Activated T-helper 17 cell treated with anti-CD3 and anti-CD28 coated beads, Interleukin-2, amount 50 U/mL, for 72 hours (primary cell): Measurements from ENCODE around the gene ACSL4. TPM values are rescaled to one million over a fixed set of nuclear protein-coding genes. Genes with fewer than 3 reads are reported as not detected.
"Not testable (repeated sequence)": the region's sequence is repeated elsewhere in the genome, so short reads cannot be mapped to it uniquely, and the experiment has no call there.

Source experiments
- ATAC-seq: fragments of 150-1000 bp; cut with Tn5 transposase; replicated peaks from 2 replicates; pipeline ENCODE4 v1.10.0; 2021; ENCODE audit warnings: mild to moderate bottlenecking, moderate library complexity
- H3K27ac Mint-ChIP-seq: one replicate; pipeline ENCODE4 v1.8.0; 2022; ENCODE audit warnings: mixed read lengths
- H3K27me3 Mint-ChIP-seq: one replicate; pipeline ENCODE4 v1.8.0; 2022; ENCODE audit warnings: mixed read lengths
- H3K36me3 Mint-ChIP-seq: one replicate; pipeline ENCODE4 v1.8.0; 2022; ENCODE audit warnings: low read depth, mild to moderate bottlenecking, mixed read lengths
- H3K4me1 Mint-ChIP-seq: one replicate; pipeline ENCODE4 v1.8.0; 2022; ENCODE audit warnings: mixed read lengths
- H3K4me3 Mint-ChIP-seq: one replicate; pipeline ENCODE4 v1.8.0; 2022; ENCODE audit warnings: mild to moderate bottlenecking, mixed read lengths
- H3K9me3 Mint-ChIP-seq: one replicate; pipeline ENCODE4 v1.8.0; 2022; ENCODE audit warnings: mixed read lengths
- total RNA-seq, 2 donors: library from RNA; stranded (reverse); gene quantifications; one replicate each; pipeline ENCODE4 v1.2.3, GENCODE V29; 2022

Gene ACSL4
- total RNA-seq, 2 donors from 2014 or later, result 53.2 to 56.1 TPM

DNA sequence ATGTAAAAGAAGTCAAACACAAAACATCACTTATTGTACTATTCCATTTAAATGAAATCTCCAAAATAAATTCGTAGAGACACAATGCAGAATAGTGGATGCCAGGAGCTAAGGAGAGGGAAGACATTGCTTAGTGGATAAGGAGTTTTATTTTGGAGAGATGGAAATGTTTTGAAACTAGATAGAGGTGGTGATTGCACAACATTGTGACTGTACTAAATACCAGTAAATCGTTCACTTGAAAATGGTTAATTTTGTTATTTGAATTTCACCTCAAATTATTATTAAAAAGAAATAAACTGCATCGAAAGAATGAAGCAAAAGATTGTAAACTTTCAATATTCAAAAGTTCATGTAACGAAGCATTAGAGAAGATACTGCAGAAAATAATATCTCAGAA, 9.7 kb upstream of the ACSL4 start:
- ATAC-seq, result no peak
- H3K36me3 Mint-ChIP-seq, result no peaks in the 10 kb centered on the region
- H3K4me3 Mint-ChIP-seq, result no peak overlapping the region
- H3K9me3 Mint-ChIP-seq, result no peaks in the 10 kb centered on the region
- H3K27me3 Mint-ChIP-seq, result no peaks in the 10 kb centered on the region
- H3K4me1 Mint-ChIP-seq, result no peaks in the 10 kb centered on the region
- no peak overlapping the region for H3K27ac Mint-ChIP-seq

DNA sequence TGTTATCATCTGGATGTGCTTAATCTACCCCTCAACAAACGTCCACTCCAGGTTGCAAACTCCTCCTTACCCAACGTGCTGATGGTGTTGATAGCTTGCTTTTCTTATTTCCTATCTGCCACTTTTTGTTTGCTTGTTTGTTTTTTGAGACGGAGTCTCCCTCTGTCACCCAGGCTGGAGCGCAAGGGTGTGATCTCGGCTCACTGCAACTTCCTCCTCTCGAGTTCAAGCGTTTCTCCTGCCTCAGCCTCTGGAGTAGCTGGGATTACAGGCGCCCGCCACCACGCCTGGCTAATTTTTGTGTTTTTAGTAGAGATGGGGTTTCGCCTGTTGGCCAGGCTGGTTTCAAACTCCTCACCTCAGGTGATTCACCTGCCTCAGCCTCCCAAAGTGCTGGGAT, 7.8 kb upstream of the ACSL4 start:
- H3K27me3 Mint-ChIP-seq, H3K4me1 Mint-ChIP-seq, H3K4me3 Mint-ChIP-seq, ATAC-seq, H3K9me3 Mint-ChIP-seq, H3K27ac Mint-ChIP-seq, H3K36me3 Mint-ChIP-seq: not testable (repeated sequence)

DNA sequence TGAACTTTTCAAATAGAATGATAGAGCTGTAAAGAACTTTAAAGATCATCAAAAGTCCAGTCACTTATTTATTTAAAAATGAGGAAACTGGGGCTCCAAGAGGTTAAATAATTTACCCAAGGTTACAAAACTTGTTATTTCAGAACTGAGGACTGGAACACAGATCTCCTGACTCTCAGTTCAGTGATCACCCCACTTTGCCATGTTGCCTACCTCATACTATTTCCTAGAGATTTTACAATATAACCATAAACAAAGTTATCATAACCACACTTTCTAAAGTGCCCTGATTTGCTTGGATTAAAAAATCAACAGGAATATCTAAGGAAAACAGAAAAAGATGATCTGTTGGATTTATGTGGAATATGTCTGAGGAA, 7.4 kb upstream of the ACSL4 start:
- no peaks in the 10 kb centered on the region for H3K36me3 Mint-ChIP-seq
- H3K4me1 Mint-ChIP-seq, result no peaks in the 10 kb centered on the region
- no peak overlapping the region for H3K27ac Mint-ChIP-seq
- H3K9me3 Mint-ChIP-seq, result no peaks in the 10 kb centered on the region
- H3K4me3 Mint-ChIP-seq, result no peak overlapping the region
- no peak for ATAC-seq
- H3K27me3 Mint-ChIP-seq, result no peaks in the 10 kb centered on the region

DNA sequence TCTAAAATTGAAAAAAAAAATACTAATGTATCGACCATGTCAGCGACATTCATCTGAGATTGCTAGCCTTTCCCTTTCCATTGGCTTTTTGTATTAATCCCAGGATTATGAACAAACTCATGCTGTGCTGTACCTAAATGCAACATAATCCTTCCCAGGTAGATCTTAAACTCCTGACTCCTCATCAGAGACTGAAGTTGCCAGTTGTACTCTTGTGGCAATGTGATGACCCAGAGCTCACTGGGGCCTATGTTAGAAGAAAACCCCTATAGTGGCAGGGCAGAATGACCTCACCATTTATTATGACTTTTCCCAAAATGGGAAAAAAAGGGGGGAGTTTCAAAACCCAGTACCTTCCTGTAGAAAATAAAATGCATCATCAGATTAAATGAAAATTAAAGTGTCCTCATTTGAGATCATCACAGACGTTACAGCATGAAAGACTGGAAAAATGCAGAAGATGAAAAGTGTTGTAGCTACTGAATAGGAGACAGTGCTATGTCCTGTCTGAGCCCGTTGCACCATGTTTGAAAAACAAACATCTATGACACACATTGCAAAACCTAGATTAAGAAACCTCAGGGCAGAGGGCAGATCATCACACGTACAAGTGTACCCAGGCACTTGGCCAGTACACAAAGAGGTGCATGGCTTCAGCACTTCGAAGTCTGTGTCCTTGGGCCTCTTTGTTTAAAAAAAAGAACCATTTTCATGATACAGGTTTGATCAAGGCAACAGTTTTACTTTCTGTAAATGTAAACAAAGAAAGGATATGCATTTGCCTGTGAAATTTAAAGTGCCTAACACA, 6.8 kb upstream of the ACSL4 start:
- H3K27ac Mint-ChIP-seq, result no peak overlapping the region
- no peaks in the 10 kb centered on the region for H3K4me1 Mint-ChIP-seq
- H3K4me3 Mint-ChIP-seq, result no peak overlapping the region
- H3K27me3 Mint-ChIP-seq, result no peaks in the 10 kb centered on the region
- H3K9me3 Mint-ChIP-seq, result no peaks in the 10 kb centered on the region
- no peaks in the 10 kb centered on the region for H3K36me3 Mint-ChIP-seq
- ATAC-seq, result no peak

DNA sequence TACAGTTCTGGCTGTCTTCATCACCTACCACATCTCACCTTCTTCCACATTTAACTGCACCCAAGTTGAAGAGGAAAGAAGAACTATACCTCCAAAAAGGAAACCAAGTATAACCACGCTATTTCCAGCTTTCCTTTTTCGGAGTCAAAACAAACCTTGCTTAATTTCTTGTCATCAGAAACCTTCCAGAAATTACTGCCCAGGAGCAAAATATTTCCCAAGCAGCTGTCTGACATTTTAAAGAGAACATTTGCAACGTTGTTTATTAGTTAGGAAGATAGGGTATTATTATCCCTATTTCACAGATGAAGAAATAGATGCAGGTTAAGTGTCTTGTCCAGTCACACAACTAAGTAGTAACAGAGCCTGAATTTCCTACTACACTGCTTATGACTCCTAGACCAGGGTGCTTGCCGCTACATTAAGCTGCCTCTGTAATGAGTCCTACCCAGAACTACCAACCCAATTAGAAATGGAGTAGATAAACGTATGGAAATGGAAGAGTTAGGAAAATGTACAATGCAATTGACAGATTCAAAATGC, 2.2 kb upstream of the ACSL4 start:
- H3K4me3 Mint-ChIP-seq, result no peak overlapping the region
- H3K36me3 Mint-ChIP-seq, result peaks cover 15% of the 10 kb centered on the region
- peaks cover 8% of the 10 kb centered on the region for H3K4me1 Mint-ChIP-seq
- ATAC-seq, result no peak
- H3K27ac Mint-ChIP-seq, result no peak overlapping the region
- H3K9me3 Mint-ChIP-seq, result no peaks in the 10 kb centered on the region
- H3K27me3 Mint-ChIP-seq, result no peaks in the 10 kb centered on the region

DNA sequence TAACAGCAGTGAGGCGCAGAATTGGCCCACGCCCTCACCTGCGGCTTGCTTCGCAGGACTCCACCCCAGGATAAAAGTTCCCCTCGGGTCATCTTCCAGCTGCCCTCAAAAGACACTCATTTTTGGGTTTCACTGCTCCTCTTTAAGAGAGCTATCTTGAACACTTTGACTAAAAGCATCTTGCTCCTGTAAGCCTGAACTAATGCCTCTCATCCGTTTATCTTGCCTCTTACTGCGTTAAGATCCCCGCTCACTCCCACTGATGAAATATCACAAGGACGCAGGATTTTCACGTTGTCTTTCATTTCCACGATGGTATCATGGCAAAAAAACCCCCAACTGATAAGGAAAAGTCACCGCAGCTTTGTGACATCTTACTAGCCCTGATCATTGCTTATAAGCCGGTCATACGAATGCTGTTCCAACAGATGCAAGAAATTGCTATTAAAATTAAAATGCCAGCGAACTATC, 591 bp upstream of the ACSL4 start:
- Mint-ChIP-seq H3K4me1 (peaks cover 14% of the 10 kb centered on the region), H3K36me3 (peaks cover 27% of the 10 kb centered on the region), H3K27ac (peak overlapping the region; percentile 90), H3K27me3 (no peaks in the 10 kb centered on the region), H3K4me3 (peak overlapping the region; percentile 90), H3K9me3 (no peaks in the 10 kb centered on the region)
- peak; percentile 67 for ATAC-seq

DNA sequence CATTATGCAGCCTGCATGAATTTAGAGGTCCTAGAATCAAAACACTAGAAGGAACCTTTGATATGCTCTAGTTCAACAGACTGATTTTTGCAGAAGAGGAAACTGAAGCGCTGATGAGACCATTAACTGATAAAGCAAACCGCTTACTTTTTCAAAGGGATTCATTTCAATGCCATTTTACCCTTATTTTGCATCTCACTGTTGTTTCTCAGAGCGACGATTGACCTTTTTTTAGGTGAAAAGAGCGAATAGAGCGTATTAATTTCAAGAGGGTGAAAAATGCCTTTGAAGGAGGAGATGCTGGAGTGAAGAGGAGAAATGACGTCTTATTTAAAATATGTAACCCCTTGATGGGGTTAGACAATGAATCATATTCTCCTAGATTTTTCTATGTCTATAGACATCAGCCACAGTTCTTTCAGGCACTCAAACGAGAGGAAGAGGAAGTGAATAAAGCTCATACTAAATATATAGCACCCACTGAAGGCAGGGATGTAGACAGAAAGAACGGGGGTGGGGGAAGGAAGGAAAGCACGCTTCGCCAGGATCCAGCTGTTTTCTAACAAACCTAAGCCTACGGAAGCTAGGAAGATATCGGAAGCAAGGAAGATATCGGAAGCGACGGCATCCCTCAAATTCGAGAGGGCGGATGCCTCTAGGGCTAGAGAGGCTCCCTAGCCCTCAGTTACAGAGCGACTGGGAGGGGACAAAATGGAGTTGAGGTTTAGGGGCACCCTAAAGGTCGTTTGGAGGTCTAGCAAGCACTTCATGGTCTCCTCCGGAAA, 848 bp downstream of the ACSL4 start:
- Mint-ChIP-seq H3K4me1 (peaks cover 14% of the 10 kb centered on the region), H3K4me3 (peak overlapping the region; percentile 90), H3K27ac (peak overlapping the region; percentile 96), H3K9me3 (no peaks in the 10 kb centered on the region), H3K36me3 (peaks cover 27% of the 10 kb centered on the region), H3K27me3 (no peaks in the 10 kb centered on the region)
- ATAC-seq, result peak; percentile 71

DNA sequence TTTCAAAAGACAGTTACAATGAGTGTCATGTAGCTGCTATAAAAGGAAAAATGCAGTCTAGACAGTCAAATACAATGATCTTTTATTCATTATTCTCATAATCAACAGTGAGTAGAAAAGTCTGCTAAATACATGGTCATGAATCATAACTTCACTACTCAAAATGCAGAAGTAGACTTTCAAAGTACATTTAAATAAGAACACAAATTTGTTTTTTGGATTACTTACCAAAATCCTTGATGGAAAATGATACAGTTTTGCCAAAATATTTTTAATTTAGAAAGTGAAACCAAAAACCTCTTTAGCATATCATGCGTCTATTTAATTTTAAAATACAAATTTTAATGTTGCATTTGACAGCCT, 4.9 kb downstream of the ACSL4 start:
- peak; percentile 21 for ATAC-seq

DNA sequence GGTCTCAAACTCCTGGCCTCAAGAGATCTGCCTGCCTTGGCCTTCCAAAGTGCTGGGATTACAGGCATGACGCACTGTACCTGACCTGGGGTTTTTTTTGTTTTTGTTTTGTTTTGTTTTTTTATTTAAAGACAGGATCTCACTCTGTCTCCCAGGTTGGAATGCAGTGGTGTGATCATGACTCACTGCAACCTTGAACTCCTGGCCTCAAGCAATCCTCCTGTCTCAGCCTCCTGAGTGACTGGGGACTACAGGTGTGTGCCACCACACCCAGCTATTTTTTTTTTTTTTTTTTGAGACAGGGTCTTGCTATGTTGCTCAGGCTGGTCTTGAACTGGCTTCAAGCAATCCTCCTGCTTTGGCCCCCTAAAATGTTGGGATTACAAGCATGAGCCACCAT, 8.1 kb downstream of the ACSL4 start:
- not testable (repeated sequence) for H3K27me3 Mint-ChIP-seq, H3K27ac Mint-ChIP-seq, H3K4me1 Mint-ChIP-seq, H3K4me3 Mint-ChIP-seq, ATAC-seq, H3K9me3 Mint-ChIP-seq
- H3K36me3 Mint-ChIP-seq, result peaks cover 30% of the 10 kb centered on the region

More for the DNA sequence above, 4.9 kb downstream of the ACSL4 start:
- no peaks in the 10 kb centered on the region for H3K9me3 Mint-ChIP-seq
- H3K4me1 Mint-ChIP-seq, result peaks cover 9% of the 10 kb centered on the region
- H3K27me3 Mint-ChIP-seq, result no peaks in the 10 kb centered on the region
- H3K4me3 Mint-ChIP-seq, result peak overlapping the region; percentile 51
- H3K36me3 Mint-ChIP-seq, result peaks cover 35% of the 10 kb centered on the region
- H3K27ac Mint-ChIP-seq, result peak overlapping the region; percentile 58

DNA sequence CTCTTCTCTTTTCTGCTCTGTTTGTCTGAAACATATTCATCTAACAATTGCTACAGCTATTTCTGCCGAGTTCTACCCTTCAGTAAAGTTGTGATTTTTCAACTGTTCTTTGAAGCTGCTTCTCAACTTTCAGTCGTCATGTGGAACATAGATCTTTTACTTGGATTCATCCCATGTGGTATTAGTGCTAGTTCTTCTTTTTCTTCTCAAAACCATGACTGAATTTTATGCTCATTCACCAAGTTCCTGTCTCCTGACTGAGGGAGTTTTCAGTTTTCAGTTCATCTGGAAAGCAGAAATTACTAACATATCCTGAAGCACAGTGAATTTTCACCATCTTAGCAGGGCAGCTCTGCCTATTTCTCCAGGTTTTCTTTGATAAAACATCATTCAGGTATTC, 12.1 kb downstream of the ACSL4 start:
- ATAC-seq, result no peak
- Mint-ChIP-seq H3K36me3 (peaks cover 17% of the 10 kb centered on the region), H3K27ac (no peak overlapping the region), H3K4me1 (peaks cover 5% of the 10 kb centered on the region), H3K4me3 (no peak overlapping the region), H3K9me3 (no peaks in the 10 kb centered on the region), H3K27me3 (no peaks in the 10 kb centered on the region)

DNA sequence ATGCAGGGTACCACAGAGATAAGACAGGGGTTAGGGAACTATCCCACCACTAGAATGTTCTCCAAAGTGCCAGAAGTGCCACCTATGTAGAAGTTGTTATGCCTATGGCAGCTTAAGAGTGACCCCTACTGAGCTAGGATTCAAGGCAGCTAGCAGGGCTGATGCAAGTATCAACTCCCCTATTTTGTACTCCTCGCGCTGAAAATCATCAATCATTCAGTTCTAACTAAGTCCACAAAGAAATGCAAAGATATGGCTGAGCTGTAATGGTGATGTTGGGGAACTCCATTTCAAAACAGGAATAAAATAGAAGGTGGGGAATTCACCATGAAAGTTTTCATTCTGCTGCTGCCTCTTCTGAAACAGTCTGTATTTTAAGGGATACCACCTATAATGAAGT, 13.8 kb downstream of the ACSL4 start:
- peak; percentile 53 for ATAC-seq
- Mint-ChIP-seq H3K9me3 (no peaks in the 10 kb centered on the region), H3K27me3 (no peaks in the 10 kb centered on the region), H3K4me3 (no peak overlapping the region), H3K4me1 (peaks cover 5% of the 10 kb centered on the region), H3K27ac (no peak overlapping the region), H3K36me3 (peaks cover 13% of the 10 kb centered on the region)

DNA sequence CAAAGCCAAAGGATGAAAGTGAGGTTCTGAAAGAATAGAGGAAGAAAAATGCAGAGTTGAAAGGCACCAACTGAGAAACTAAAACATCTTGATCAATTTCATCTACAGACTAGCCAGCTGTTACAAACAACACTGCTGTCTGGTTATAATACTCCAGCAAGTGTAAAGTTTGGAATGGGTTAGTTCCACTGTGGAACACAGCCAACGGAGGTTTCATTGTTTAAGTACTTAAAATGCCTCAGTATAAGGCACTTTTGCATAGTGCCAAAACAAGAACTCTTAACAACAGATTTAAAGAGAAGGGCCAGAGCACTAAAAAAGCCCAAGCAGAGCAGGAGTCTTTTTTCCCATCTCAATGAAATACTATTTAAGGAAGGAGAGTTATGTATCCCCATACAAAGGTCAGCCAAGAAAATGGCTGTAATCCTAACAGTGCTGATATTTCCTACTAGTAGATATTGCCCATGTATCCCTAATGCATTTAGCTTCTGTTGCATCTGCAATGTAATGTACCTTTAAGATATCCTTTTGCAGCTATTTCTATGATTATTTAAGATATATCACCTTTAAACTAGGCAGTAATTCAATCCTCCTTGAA, 16.5 kb downstream of the ACSL4 start:
- ATAC-seq, result no peak
- H3K9me3 Mint-ChIP-seq, result no peaks in the 10 kb centered on the region
- H3K4me3 Mint-ChIP-seq, result no peak overlapping the region
- H3K4me1 Mint-ChIP-seq, result peaks cover 13% of the 10 kb centered on the region
- H3K27ac Mint-ChIP-seq, result no peak overlapping the region
- no peaks in the 10 kb centered on the region for H3K27me3 Mint-ChIP-seq
- H3K36me3 Mint-ChIP-seq, result peaks cover 17% of the 10 kb centered on the region

DNA sequence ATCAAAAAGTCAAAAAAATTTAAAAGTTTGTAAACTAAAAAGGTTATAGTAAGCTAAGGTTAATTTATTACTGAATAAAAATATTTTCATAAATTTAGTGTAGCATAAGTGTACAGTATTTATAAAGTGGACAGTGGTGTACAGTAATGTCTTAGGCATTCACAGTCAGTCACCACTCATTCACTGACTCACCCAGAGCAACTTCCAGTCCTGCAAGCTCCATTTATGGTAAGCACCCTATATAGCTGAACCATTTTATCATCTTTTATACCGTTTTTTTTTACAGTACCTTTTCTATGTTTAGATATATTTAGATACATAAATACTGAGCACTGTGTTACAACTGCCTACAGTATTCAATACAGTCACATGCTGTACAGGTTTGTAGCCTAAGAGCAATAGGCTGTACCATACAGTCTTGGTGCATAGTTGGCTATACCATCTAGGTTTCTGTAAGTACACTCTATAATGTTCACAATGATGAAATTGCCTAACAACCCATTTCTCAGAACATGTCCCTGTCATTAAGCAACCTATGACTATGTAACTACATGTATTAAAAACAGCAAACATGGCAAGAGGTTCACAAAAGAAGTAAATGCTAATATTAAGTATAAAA, 18.6 kb downstream of the ACSL4 start:
- peak; percentile 68 for ATAC-seq
- H3K4me3 Mint-ChIP-seq, result no peak overlapping the region
- H3K4me1 Mint-ChIP-seq, result peaks cover 14% of the 10 kb centered on the region
- H3K36me3 Mint-ChIP-seq, result peaks cover 10% of the 10 kb centered on the region
- H3K27ac Mint-ChIP-seq, result no peak overlapping the region
- no peaks in the 10 kb centered on the region for H3K9me3 Mint-ChIP-seq
- H3K27me3 Mint-ChIP-seq, result no peaks in the 10 kb centered on the region

DNA sequence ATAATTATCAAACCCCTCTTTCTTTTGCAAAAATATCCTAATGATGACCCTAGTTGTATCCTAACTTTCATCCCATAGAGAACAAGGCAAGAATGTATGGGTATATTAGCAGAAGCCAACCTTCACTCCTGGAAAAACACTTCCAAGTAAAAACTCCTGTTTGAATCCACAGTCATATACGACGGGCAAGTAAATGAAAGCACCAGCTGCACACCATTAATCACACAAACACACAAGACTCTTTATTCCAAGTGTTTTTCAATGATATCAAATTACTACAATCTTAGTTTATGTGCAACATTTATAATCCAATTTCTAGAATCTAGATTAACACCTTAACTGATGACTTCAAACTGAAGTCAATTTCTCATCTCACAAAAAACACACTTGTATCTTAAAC, 22.9 kb downstream of the ACSL4 start:
- Mint-ChIP-seq H3K36me3 (peaks cover 10% of the 10 kb centered on the region), H3K4me3 (no peak overlapping the region), H3K27me3 (no peaks in the 10 kb centered on the region), H3K4me1 (peaks cover 19% of the 10 kb centered on the region), H3K27ac (no peak overlapping the region), H3K9me3 (no peaks in the 10 kb centered on the region)
- ATAC-seq, result no peak
